HTR-8/SVneo (cell line): ENCODE measurements around the gene ASB6.

Source experiments
- DNase-seq: peaks from one replicate; pipeline ENCODE4 v3.0.0; 2011; ENCODE audit warnings: low spot score, mixed read lengths; ENCODE audit not compliant: insufficient read length
- FAIRE-seq: peaks from 2 replicates; lab custom pipeline; 2011; peaks lifted over from hg19 to GRCh38; lab: Jason Lieb, UNC

The ASB6 gene

GRCh38 chr9:129610473-129611306, 31.3 kb downstream of the ASB6 start:
- no peak for FAIRE-seq
- DNase-seq: peak; percentile 69

- FAIRE-seq: no peak
- DNase-seq: no peak
Observed at GRCh38 chr9:129610213-129610472, 31.8 kb downstream of the ASB6 start.

- FAIRE-seq (no peak), DNase-seq (no peak)
Observed at GRCh38 chr9:129609486-129610212, 32.3 kb downstream of the ASB6 start.

GRCh38 chr9:129608561-129609481, 33.1 kb downstream of the ASB6 start:
- no peak for DNase-seq
- FAIRE-seq: no peak

- FAIRE-seq: no peak
- no peak for DNase-seq
Observed at GRCh38 chr9:129607027-129607387, 34.9 kb downstream of the ASB6 start.

- FAIRE-seq: no peak
- no peak for DNase-seq
Observed at GRCh38 chr9:129606161-129607026, 35.6 kb downstream of the ASB6 start.

GRCh38 chr9:129604766-129605163, 37.2 kb downstream of the ASB6 start:
- DNase-seq: no peak
- no peak for FAIRE-seq

- FAIRE-seq (no peak), DNase-seq (no peak)
Observed at GRCh38 chr9:129604056-129604765, 37.7 kb downstream of the ASB6 start.

GRCh38 chr9:129602598-129603415, 39.1 kb downstream of the ASB6 start:
- FAIRE-seq (no peak), DNase-seq (no peak)

GRCh38 chr9:129601082-129601674, 40.8 kb downstream of the ASB6 start:
- FAIRE-seq (no peak), DNase-seq (no peak)

- no peak for DNase-seq
- no peak for FAIRE-seq
Observed at GRCh38 chr9:129598089-129598596, 43.8 kb downstream of the ASB6 start.

- DNase-seq (no peak), FAIRE-seq (no peak)
Observed at GRCh38 chr9:129597355-129598088, 44.4 kb downstream of the ASB6 start.

GRCh38 chr9:129596541-129597331, 45.2 kb downstream of the ASB6 start:
- FAIRE-seq (no peak), DNase-seq (no peak)

- no peak for FAIRE-seq
Observed at GRCh38 chr9:129595903-129596540, 45.9 kb downstream of the ASB6 start.

GRCh38 chr9:129595311-129595741, 46.6 kb downstream of the ASB6 start:
- FAIRE-seq (no peak), DNase-seq (no peak)

More at GRCh38 chr9:129595903-129596540, 45.9 kb downstream of the ASB6 start:
- DNase-seq: no peak

- no peak for FAIRE-seq
- no peak for DNase-seq
Observed at GRCh38 chr9:129594632-129595031, 47.3 kb downstream of the ASB6 start.
